ENCODE measurements around the gene YAE1. TPM values are rescaled to one million over a fixed set of nuclear protein-coding genes. Genes with fewer than 3 reads are reported as not detected.
"Not testable (repeated sequence)": the region's sequence is repeated elsewhere in the genome, so short reads cannot be mapped to it uniquely, and the experiment has no call there.

The YAE1 gene
- total RNA-seq, 1 donor from 2014 or later: 27.4 TPM

GRCh38 chr7:39540320-39540719 lies 25.9 kb upstream of the YAE1 start:
- DNase-seq (ENCODE audit: low spot score in 2 of 2, unreplicated experiment in 2 of 2): no peak
- Mint-ChIP-seq H3K9me3 (no peaks in the 10 kb centered on the region), H3K27me3 (ENCODE audit: low read depth) (peaks cover 20% of the 10 kb centered on the region), H3K27ac (no peak overlapping the region), H3K36me3 (no peaks in the 10 kb centered on the region), H3K4me1 (no peaks in the 10 kb centered on the region), H3K4me3 (no peak overlapping the region)
- TF ChIP-seq, protein P1, sequence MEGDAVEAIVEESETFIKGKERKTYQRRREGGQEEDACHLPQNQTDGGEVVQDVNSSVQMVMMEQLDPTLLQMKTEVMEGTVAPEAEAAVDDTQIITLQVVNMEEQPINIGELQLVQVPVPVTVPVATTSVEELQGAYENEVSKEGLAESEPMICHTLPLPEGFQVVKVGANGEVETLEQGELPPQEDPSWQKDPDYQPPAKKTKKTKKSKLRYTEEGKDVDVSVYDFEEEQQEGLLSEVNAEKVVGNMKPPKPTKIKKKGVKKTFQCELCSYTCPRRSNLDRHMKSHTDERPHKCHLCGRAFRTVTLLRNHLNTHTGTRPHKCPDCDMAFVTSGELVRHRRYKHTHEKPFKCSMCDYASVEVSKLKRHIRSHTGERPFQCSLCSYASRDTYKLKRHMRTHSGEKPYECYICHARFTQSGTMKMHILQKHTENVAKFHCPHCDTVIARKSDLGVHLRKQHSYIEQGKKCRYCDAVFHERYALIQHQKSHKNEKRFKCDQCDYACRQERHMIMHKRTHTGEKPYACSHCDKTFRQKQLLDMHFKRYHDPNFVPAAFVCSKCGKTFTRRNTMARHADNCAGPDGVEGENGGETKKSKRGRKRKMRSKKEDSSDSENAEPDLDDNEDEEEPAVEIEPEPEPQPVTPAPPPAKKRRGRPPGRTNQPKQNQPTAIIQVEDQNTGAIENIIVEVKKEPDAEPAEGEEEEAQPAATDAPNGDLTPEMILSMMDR (IDR thresholded peaks at IDR 0.05; ENCODE audit: unreplicated experiment): no peak

DNA sequence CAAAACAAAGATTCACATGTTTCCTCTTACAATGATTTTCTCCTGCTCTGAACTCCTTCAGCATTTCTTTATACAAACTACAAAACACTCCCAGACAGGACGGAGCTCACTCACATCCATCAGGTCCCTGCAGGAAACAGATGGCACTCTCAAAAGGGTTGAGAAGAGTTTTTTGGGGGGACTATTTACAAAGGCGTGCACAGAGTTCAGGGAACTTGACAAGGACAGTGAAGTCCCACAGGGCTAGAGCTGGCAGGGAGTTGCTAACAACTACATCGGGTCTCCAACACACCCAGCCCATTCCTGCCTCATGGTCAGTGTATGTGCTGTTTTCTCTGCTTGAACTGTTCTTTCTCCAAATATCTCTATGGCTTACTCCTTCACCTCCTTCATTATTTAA lies 24.7 kb upstream of the YAE1 start:
- TF ChIP-seq, protein P1 (IDR thresholded peaks at IDR 0.05; ENCODE audit: unreplicated experiment): no peak
- no peak overlapping the region for H3K4me3 Mint-ChIP-seq
- H3K9me3 Mint-ChIP-seq: no peaks in the 10 kb centered on the region
- DNase-seq (ENCODE audit: low spot score in 2 of 2, unreplicated experiment in 2 of 2): no peak
- no peaks in the 10 kb centered on the region for H3K4me1 Mint-ChIP-seq
- H3K27ac Mint-ChIP-seq: no peak overlapping the region
- no peaks in the 10 kb centered on the region for H3K36me3 Mint-ChIP-seq
- peaks cover 20% of the 10 kb centered on the region for H3K27me3 Mint-ChIP-seq (ENCODE audit: low read depth)

GRCh38 chr7:39544774-39545173 lies 21.4 kb upstream of the YAE1 start:
- Mint-ChIP-seq H3K9me3 (peaks cover 18% of the 10 kb centered on the region), H3K27me3 (ENCODE audit: low read depth) (peaks cover 20% of the 10 kb centered on the region)
- H3K4me3 Mint-ChIP-seq; H3K4me1 Mint-ChIP-seq; H3K36me3 Mint-ChIP-seq; H3K27ac Mint-ChIP-seq; DNase-seq (ENCODE audit: low spot score in 2 of 2, unreplicated experiment in 2 of 2): not testable (repeated sequence)

DNA sequence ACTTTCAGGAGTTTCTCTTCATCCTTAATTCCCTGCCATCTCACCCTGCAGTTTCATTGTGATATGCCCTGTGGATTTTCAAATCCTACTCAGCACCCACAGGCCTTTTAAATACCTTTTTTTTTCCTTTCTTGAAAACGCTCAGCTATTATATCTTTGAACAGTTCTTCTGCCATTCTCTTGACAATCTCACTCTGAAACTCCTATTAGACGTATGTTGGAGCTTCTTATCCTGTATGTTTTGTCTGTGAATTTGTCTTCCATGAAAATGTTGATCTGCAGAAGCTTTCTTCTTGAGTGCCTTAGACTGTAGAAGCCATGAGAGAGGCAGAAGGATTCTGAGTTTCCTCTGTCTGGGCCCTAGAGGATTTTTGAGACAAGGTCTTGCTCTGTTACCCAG lies 18.9 kb upstream of the YAE1 start:
- TF ChIP-seq, protein P1 (IDR thresholded peaks at IDR 0.05; ENCODE audit: unreplicated experiment): no peak
- peaks cover 25% of the 10 kb centered on the region for H3K27me3 Mint-ChIP-seq (ENCODE audit: low read depth)
- no peak overlapping the region for H3K4me3 Mint-ChIP-seq
- no peak overlapping the region for H3K27ac Mint-ChIP-seq
- H3K4me1 Mint-ChIP-seq: no peaks in the 10 kb centered on the region
- H3K36me3 Mint-ChIP-seq: peaks cover 9% of the 10 kb centered on the region
- no peak for DNase-seq (ENCODE audit: low spot score in 2 of 2, unreplicated experiment in 2 of 2)
- peaks cover 18% of the 10 kb centered on the region for H3K9me3 Mint-ChIP-seq

DNA sequence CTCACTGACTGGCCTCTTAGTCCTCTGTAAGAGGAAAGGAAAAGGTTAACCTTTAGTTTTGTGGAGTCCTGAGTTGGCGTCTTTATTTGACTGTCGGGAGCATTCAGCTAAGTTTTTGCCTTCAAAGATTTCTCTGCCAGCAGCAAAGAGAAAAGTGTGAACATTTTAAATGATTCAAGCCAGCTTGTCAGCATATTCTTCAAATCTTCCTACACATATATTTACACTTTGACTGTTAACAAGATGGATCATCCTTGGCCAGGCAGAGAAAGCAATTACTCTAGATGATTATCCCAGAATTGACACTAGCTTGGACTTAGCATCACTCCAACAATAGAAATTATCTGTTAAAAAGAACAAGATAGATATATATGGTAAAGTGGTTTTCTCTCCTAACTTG lies 15.8 kb upstream of the YAE1 start:
- Mint-ChIP-seq H3K27me3 (ENCODE audit: low read depth) (peaks cover 7% of the 10 kb centered on the region), H3K27ac (no peak overlapping the region), H3K4me1 (peaks cover 15% of the 10 kb centered on the region), H3K4me3 (no peak overlapping the region), H3K9me3 (peaks cover 18% of the 10 kb centered on the region), H3K36me3 (peaks cover 9% of the 10 kb centered on the region)
- DNase-seq (ENCODE audit: low spot score in 2 of 2, unreplicated experiment in 2 of 2): no peak
- TF ChIP-seq, protein P1 (IDR thresholded peaks at IDR 0.05; ENCODE audit: unreplicated experiment): no peak

DNA sequence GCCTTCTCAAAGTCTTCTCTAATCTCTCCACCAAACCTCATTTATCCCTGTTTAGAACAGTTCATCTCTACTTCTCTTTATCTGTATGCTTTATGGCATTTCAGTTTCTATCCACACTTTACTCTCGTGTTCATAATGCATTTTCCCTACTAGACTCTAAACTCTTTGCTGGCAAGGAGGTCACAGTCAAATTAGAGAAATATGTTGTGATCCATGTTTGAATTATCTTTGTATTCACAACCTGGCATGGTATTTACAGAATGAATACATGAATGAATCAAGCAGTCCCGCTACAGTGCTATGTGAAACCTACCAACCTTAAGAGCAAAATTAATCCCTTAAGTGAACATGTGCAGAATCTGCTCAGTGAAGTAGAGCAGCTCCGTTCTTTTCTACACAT lies 12.8 kb upstream of the YAE1 start:
- peaks cover 32% of the 10 kb centered on the region for H3K4me1 Mint-ChIP-seq
- peaks cover 10% of the 10 kb centered on the region for H3K27me3 Mint-ChIP-seq (ENCODE audit: low read depth)
- DNase-seq (ENCODE audit: low spot score in 2 of 2, unreplicated experiment in 2 of 2): no peak
- peaks cover 3% of the 10 kb centered on the region for H3K9me3 Mint-ChIP-seq
- H3K4me3 Mint-ChIP-seq: no peak overlapping the region
- no peak overlapping the region for H3K27ac Mint-ChIP-seq
- no peaks in the 10 kb centered on the region for H3K36me3 Mint-ChIP-seq
- TF ChIP-seq, protein P1 (IDR thresholded peaks at IDR 0.05; ENCODE audit: unreplicated experiment): no peak

Data from mesothelial cell of epicardium (in vitro differentiated cells).